Measurements from ENCODE around the gene JPT2.

The JPT2 gene

DNA sequence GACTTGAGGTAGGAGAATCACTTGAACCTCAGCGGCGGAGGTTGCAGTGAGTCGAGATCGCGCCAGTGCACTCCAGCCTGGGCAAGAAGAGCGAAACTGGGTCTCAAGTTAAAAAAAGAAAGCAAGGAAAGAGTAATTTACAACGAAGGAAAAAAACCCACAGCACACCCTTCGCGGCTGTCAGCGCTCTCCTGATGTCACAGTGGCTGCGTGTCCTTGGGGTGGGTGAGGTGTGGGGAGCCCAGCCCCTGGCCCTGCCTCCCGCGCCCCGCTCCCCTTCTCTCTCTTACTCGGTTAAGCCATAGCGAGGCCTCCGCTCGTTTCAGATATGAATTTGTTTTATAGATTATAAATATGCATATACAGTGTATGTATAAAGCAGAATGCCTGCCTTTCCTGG lies 740 bp upstream of the JPT2 start:
- DNase-seq = no peak

DNA sequence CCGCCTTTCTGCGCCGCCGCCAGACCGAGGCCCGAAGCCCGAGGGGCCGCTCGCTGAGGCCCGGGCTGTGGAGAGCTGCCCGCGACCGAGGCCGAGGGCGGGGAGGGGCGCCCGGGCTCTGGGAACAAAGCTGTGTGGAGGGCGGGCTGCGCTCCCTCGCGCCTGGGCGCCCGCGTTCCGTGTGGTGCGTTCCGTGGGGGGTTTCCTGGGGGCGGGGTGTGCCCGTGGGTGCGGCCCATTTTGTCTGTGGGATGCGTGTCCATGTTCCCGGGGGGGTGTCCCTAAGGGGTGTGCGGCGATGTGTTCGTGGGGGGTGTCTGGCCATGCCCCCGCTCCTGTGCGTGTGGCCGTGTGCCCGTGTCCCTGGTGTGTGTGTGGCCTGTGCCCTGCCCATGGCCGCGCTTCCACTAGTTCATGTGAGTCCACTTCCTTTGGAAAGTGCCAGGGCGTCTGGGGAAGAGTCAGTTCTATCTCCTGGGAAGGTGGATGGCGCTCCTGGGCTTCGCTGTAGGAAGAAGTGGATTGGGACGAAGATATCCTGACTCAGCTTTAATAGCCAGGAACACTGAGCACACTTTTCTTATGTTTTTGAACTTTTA lies 520 bp downstream of the JPT2 start:
- DNase-seq = peak; percentile 43

DNA sequence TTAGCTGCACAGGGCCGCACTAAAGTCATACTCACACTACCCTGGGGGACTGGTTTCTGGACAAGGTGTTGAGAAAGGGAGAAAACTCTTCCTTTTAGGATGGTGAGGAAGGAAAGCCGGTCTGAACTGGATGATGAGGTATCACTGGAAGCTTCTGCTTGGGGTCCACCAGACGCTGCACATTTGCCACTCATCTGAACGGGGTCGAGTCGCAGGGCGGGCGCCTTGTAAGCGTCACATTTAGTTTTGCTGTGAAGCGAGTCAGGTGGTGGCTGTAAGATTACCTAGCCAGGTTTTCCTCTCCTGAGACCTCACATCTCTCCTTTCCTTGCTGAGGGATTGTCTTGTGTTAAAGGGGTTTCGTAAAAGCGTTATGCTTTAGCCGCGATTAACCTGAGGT lies 2.3 kb downstream of the JPT2 start:
- no peak for DNase-seq

DNA sequence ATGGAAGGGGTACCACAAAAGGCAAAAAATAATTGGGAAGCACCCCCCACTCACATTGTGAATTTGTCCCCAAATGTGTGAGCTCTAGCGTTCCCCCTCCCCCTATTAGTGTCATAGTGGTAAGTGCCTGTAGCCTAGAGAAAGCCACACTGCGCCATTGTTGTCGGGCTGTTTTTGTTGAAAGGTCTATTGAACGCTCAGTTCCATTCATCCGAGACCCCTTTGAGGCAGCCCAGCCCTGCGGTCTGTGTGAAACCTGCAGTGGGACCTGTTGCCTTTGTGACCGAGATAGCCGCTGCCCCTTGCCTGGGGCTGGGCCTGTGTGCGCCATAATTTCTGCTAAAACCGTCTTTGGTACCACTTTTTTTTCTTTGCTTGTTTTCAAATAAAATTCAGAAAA lies 3.0 kb downstream of the JPT2 start:
- DNase-seq = no peak

DNA sequence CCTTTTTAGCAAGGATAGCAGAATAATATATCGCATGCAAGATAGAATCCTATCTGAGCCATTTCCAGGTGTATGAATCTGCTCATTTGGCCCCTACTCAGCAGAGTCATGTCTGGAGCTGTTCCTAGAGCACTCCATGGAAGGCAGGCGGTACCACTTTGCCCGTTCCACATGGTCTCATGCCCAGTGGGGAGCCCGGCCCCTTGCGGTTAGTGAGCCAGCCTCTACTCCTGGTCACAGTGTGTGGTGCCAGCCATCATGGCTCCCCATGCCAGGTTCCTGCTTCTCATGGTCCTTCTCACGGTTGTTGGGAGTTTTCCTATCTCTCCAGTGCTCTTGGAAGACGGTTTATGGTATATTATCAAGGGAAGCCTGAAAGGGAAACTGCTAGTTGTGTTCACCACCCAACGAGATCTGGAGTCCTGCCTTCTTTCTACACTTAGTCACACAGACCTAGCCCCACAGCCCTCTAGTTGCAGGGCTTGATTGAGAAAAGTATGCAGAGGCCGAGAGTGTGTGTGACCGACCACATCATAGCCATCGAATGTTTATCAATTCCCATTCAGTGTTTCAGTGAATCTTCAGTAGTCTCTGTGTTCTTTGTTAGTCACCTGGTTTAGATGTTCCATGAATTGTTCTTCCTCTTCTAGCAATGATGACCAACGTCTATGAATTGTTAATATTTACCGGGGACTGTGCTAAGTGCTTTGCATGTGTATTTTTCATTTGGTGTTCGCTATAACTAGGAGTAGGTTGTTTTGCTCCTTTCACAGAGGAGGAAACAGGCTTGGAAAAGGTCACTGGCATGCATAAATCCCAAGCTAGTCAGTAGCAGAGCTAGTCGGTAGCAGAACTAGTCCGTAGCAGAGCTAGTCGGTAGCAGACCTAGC lies 9.6 kb downstream of the JPT2 start:
- no peak for DNase-seq

DNA sequence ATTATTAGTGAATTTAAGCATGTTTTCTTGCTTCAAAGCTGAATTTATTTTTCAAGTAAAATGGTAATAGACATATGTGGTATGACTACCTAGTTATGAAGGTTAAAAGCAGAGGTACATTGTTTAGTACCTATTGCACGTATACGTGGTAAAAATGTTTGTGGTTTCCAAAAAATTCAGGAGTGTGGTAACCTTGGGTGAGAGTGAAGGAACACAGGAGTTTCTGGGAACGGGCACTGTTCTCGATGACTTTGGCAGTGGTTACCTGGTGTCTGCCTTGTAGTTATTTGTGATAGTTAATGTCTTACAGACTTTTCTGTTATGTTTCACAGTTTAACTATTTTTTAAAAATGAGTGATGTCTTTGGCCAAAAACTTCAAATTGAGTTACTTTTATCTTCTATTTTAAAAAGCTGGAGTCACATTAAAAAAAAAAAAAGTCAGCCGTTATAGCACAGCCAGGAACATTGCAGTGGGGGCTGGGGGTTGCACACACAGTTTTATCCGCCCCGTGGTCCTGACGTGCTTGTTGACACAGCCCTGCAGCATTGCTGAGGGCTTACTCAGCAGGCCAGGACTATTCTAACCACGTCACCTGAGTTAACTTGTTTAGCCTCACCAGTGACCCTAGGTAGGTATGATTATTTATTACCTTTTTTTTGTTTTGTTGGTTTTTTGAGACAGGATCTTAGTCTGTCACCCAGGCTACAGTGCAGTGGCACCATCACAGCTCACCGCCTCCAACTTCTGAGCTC lies 10.9 kb downstream of the JPT2 start:
- peak; percentile 91 for DNase-seq

DNA sequence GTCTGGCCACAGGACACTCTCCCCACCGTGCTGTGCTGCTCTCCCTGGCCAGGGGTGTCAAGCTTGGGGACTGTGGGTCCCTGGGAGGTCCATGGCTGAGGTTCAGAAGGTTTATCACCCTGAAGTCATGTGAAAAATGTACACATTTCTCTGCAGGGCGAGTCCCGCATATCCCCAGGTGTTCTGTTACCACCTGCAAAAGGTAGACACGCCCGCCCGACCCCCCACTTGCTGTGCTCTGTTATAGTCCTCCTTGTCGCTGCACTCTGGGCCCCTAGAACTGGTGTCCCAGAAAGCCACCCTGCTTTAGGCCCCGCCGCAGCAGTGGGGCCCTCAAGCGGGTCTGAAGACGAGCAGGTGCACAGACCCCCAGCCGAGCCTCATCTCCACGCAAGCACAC lies 11.8 kb downstream of the JPT2 start:
- no peak for DNase-seq

DNA sequence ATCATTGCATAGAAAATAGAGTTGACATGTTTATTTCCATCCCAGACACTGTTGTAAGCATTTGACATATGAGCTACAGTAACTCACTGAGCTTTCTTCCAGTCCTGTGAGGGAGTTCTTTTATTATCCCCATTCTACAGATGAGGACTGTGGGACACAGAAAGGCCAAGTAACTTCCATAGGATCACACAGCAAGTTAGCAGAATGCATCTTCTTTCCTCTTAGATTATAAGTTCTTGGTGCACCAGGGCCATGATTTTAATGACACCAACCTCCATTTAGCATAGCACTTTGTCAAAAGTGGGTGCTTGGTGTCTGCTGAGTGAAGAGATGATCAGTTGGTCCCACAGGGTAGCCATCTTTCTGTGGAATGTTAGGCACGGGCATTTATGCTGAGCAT lies 12.7 kb downstream of the JPT2 start:
- no peak for DNase-seq

DNA sequence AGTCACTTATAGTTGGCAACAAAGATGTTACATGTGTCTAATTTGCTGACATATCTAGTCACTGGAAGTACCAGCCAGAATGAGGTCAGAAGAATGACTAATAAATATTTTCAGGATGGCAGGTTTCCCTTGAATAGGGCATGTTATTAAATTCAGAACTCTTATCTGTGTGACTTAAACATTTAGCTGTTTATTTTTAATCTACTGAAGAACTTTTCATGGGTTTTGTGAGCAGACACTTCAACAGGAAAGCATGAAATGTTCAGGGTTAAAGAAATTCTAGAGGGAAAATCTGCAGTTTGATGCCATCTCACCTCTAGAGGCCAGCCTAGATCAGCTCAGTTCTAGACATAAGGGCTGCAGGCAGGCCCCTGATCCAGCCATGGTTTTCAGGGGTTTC lies 13.2 kb downstream of the JPT2 start:
- DNase-seq = peak; percentile 88

DNA sequence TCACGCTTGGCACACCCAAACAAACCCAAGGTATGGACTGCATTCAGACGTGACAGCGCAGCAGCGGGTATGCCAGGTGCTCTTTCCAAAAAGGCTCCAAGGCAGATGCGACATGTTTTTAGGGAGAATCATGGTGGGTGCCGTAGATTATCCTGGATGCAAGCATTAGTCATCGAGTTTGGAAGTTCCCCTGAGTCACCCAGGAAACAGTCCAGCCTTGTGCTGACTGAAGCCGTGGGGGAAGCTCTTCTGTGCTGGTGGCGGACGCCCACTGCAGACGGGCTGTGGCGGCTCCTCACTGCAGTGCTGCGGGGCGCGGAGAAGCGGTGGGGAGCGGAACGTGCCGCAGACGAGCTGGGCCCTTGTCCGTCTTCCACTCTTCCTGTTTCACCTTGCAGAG lies 13.9 kb downstream of the JPT2 start:
- peak; percentile 93 for DNase-seq

DNA sequence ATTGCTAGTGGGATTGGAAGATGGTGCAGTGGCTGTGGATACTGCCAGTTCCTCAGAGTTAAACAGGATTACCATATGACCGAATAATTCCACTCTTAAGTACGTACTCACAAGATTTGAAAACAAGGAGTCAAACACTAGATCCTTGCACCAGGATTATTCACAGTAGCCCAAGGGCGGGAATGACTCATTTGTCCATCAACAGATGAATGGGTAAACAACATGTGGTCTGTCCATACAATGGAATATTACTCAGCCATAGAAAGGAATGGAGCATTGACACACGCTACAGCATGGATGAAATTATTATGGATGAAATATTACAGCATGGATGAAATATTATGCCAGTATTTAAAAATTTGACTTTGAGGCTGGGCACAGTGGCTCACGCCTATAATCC lies 18.8 kb downstream of the JPT2 start:
- no peak for DNase-seq

DNA sequence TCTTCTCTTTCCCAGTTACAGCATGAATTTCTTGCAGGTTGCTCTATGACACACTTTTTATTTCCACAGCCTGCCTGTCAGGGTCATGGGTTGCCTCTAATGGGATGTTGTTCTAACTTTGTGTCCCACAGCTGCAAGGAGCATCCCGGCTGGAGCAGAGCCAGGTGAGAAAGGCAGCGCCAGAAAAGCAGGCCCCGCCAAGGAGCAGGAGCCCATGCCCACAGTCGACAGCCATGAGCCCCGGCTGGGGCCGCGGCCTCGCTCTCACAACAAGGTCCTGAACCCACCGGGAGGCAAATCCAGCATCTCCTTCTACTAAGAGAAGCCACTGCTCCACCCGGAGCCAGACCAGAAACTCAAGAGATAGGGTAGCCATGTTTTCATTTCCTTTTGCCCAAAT lies 20.6 kb downstream of the JPT2 start:
- DNase-seq = no peak

DNA sequence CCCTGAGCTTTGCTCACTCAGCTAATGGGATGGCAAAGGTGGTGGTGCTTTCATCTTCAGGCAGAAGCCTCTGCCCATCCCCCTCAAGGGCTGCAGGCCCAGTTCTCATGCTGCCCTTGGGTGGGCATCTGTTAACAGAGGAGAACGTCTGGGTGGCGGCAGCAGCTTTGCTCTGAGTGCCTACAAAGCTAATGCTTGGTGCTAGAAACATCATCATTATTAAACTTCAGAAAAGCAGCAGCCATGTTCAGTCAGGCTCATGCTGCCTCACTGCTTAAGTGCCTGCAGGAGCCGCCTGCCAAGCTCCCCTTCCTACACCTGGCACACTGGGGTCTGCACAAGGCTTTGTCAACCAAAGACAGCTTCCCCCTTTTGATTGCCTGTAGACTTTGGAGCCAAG lies 22.2 kb downstream of the JPT2 start:
- no peak for DNase-seq

DNA sequence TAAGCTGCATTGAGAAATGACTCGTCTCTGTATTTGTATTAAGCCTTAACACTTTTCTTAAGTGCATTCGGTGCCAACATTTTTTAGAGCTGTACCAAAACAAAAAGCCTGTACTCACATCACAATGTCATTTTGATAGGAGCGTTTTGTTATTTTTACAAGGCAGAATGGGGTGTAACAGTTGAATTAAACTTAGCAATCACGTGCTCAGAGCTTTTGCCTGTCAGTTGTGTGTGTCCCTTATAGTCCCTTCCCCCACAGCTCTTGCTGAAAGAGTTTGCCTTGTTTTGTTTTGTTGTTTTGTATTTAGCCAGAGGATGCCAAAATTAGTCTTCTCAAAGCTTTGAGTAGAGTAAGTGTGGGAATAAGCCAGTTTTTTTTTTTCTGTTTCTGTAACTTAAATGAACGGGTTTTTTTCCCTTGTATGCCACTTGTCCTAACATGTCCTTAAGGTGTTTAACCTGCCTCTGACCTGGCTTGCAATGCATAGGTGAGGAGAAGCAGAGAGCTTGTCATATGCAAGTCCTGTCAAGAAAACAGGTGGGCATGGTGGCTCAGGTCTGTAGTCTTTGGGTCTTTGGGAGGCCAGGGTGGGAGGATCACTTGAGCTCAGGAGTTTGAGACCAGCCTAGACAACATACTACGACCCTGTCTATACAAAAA lies 23.3 kb downstream of the JPT2 start:
- no peak for DNase-seq

DNA sequence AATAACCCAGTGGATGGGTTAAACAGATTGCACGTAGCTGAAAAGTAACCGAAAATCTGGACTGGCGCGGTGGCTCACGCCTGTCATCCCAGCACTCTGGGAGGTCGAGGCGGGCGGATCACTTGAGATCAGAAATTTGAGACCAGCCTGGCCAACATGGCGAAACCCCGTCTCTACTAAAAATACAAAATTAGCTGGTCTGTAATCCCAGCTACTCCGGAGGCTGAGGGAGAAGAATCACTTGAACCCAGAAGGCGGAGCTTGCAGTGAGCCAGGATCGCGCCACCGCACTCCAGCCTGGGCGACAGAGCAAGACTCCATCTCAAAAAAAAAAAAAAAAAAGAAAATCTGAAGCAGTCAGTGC lies 27.2 kb downstream of the JPT2 start:
- peak; percentile 7 for DNase-seq

DNA sequence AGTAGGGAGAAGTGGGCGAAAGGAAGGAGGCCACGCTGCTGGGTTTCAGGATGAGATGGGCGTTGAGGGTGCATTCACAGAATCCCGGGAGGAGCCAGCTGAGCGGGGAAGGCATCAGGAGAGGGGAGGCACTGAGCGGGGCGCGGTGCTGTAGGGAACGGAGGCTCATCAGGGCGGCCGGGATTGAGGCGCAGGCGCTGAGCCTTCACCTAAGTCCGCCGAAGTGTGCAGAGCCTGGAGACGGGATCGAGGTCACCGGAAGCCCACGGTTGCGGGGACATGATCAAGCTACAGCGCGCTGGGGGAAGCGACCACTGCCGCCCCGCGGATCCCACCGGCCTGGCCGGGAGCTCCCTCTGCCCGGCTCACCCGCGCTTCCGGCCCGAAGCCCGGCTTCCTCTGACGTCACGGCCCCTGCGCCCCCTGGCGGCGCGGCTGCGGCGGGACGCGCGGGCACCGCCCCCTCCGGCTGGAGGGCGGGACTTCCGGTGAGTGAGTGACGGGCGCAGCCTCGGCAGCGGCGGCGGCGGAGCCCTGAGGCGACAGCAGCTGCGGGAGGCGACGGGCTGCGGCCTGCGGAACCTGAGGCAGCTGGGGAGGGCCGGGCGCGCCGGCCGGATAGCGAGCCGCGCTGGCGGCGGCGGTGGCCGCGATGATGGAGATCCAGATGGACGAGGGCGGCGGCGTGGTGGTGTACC lies 27.8 kb downstream of the JPT2 start, which contains the start of gene MAPK8IP3:
Gene MAPK8IP3 (plus strand): TSS at position 508 of the 698 bp plus-strand sequence. CDS start 145 bp downstream, at position 653.
- peak; percentile 70 for DNase-seq

DNA sequence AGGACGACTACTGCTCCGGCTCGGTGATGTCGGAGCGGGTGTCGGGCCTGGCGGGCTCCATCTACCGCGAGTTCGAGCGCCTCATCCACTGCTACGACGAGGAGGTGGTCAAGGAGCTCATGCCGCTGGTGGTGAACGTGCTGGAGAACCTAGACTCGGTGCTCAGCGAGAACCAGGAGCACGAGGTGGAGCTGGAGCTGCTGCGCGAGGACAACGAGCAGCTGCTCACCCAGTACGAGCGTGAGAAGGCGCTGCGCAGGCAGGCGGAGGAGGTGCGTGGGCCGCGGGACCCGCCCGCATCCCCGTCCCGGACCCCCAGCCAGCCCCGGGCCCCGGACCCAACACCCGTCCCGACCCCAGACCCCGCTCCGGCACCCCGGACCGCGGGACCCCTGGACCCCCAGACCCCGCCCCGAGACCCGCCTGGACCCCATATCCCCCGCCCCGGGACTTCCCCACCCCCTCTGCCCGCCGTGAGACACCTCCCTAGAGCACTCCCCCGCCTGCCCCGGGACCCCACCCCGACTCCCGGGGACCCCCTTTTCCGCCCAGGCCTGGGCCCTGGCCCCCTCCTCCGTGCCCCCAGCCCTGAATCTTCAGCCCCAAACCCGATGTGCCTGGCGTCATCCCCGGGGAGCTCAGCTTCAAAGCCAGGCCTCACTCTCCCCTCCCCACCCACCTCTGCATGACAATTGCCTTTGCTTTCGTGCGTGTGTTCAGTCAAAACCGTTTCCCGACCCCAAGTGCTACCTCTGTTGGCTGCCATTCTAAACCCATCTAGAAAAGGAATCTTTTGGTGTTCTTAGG lies 28.5 kb downstream of the JPT2 start:
- DNase-seq = no peak

DNA sequence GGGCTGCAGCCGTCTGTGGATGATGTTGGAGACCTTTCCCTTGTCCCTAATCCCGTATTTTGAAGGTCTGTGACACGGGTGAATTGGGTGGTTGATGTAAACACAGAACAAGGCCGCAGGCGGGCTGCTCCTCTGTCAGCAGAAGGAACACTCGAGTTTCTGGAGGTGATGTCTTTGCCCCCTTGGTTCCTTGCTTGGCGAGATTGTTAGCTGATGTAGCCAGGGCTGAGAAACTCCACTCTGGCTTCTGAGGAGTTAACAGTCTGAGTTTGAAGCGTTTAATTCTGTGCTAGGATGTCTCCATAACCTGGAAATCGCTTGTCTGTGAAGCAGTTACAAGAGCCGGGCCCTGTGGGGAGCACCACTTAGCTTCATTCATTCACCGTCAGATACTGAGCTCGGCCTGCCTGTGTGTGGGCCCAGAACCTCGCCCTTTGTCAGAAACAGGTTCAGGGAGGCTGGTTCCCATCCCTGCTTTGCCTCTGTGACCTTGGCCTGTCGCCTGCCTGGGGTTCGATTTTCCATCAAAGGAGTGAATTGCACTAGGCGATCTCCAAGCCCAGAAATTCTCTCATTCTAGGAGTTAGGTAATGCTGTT lies 29.2 kb downstream of the JPT2 start:
- no peak for DNase-seq

DNA sequence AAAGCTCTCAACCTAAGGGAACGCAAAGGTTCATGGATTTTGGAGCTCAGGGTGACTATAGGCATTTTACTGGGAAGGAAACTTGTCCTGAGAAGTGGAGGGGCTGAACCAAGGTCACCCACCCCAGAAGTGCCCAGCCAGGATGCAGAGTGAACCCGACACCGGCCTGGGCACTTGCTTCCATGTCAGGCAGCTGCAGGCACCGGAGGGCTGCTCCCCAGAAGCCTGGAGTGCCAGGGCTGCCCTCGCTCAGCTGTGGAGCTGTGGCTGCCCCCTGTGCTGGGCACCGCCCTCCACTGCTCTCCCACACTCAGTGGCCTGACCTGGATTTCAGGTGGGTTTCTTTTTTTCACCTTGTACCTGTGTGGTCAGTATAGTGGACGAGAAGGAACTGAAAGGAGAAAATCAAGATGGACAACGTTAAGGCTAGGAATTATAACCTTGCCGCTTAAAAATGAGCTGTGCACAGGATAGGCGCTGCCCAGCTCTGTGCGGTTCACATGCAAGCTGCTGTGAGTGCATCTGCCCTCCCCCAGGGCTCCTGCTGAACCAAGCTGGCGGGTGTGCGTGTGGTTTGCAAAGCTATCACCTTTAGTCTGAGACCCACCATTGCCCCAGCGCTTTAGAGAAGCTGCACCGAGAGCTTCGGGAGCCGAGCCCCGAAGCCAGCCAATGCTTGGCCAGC lies 30.1 kb downstream of the JPT2 start:
- no peak for DNase-seq

DNA sequence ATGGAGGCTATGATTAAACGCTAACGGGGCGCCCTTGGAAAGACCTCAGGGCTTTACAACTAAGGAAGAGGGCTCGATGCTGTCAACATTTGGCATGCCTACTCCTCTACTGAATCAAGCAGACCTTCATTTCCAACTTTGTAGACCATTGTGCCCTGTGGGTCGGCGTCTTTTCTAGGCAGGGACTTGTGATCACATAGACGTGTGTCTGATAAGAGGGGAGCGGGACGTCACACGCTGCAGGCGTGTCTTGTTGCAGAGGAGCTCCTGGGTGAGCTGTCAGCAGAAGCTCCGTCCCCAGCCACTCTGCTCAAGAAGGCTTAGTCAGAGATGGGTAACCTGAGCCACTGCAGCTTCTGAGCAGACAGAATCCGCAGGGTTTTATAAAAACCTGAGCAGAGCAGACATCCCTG lies 30.7 kb downstream of the JPT2 start:
- DNase-seq = no peak

DNA sequence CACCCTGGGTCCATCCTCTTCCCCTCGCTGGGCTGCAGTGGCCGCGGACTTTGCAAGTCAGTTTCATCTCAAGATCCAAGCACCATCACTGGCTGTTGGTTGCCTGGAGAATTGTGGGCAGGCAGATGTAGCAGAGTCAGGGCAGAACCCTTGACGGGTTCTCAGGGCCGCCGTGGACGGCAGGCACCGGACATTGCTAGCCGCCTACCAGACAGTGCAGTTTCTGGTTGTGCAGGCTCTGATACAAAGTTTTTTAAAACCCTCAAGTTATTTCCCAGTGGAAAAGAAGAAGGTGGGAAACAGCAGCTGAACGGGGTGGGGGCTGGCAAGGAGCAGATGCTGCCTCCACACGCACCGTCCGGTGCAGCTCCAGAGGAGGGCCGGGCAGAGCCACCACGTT lies 31.3 kb downstream of the JPT2 start:
- DNase-seq = no peak

All from NCI-H226 (cell line).